HFF-Myc (cell line): ENCODE data around the gene PDPR.
"Not testable (repeated sequence)": the region's sequence is repeated elsewhere in the genome, so short reads cannot be mapped to it uniquely, and the experiment has no call there.

ENCODE experiments used
- DNase-seq: peaks from one replicate; pipeline ENCODE4 v3.0.0-alpha.2; 2011; ENCODE audit warnings: low read depth; ENCODE audit errors: extremely low read depth
- H3K4me3 ChIP-seq: replicated peaks from 2 replicates; pipeline ENCODE4 v1.5.1; 2011; ENCODE audit warnings: low read depth, mild to moderate bottlenecking, control low read depth, low read length
- CTCF ChIP-seq: IDR thresholded peaks from 2 replicates; pipeline ENCODE4 v1.5.1; 2012; ENCODE audit warnings: mild to moderate bottlenecking, low read depth, low read length, control low read depth; ENCODE audit errors: missing control alignments

PDPR gene

DNA sequence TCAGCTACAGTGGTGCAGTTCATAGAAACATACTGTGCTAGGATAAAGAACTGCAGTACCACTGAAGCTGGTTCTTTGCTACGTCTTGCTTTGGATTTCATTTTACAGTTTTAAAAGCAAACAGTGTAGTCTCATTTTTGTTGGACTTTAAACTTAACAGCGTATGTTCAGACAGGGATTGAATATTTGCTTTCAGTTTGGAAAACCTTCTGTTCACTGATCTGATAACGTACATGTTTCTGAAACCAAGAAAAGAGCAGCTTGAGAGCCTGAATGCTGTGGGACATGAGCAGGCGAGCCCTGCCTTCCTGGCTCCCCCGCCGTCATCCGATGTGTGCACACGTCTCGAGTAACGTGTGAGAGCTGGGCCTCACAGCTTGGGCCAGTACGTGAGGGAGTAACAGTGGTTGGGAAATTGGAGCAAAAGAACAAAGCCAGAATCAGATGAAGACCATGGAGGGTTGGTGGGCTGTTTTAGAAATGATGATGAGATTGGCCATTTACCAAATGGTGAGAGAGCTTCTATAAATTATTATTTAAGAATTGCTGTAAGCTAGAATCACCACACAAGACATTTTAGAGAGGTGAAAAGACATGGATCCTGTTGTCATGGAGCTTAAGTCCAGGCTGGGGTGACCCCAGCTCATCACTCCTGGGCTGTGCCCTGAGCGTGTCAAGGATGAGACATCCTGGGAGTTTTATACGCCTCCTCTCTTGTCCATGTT lies 38.6 kb downstream of the PDPR start:
- H3K4me3 ChIP-seq: no peak overlapping the region
- no peak for DNase-seq
- TF ChIP-seq CTCF: no peak

DNA sequence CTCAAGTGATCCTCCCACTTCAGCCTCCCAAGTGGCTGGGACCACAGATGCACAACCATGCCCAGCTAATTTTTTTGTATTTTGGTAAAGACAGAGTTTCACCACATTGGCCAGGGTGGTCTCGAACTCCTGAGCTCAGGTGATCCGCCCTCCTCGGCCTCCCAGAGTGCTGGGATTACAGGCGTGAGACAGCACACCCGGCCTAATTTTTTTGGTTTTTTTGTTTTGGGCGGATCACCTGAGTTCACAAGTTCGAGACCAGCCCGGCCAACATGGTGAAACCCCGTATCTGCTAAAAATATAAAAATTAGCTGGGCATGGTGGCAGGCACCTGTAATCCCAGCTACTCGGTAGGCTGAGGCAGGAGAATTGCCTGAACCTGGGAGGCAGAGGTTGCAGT lies 40.6 kb downstream of the PDPR start:
- DNase-seq, H3K4me3 ChIP-seq: not testable (repeated sequence)

DNA sequence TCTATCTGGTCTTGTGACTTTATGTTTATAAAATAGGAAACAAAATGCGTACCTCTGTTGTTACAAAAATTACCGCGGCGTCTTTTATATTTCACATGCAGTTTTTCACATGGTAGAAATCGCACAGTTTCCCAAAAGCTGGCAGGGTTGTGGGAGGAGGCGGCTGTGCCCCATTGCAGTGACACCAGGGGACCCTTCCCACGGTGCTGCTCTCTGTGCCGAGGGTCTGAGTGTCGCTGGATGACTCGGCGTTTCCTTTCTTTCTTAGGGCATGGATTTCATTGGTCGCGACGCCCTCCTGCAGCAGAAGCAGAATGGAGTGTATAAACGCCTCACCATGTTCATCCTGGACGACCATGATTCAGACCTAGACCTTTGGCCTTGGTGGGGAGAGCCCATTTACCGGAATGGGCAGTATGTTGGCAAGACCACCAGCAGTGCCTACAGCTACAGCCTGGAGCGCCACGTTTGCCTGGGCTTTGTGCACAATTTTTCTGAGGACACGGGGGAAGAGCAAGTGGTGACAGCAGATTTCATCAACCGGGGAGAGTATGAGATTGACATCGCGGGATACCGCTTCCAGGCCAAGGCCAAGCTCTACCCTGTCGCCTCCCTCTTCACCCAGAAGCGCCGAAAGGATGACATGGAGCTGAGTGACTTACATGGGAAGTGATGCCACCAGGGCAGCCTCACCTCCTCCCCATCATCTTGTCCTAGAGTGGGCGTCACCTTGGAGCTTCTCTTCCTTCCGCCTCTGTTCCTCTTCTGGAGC lies 42.3 kb downstream of the PDPR start:
- no peak for TF ChIP-seq CTCF
- H3K4me3 ChIP-seq: no peak overlapping the region
- no peak for DNase-seq

GRCh38 chr16:70157105-70157476 lies 43.0 kb downstream of the PDPR start:
- TF ChIP-seq CTCF: no peak
- DNase-seq: no peak
- no peak overlapping the region for H3K4me3 ChIP-seq

GRCh38 chr16:70157477-70158260 lies 43.5 kb downstream of the PDPR start:
- no peak overlapping the region for H3K4me3 ChIP-seq
- no peak for DNase-seq
- TF ChIP-seq CTCF: no peak

GRCh38 chr16:70158261-70158939 lies 44.3 kb downstream of the PDPR start:
- no peak for DNase-seq
- H3K4me3 ChIP-seq: no peak overlapping the region
- TF ChIP-seq CTCF: no peak
